ENCODE data around the gene MRAP2.
"Not testable (repeated sequence)": the region's sequence is repeated elsewhere in the genome, so short reads cannot be mapped to it uniquely, and the experiment has no call there.

MRAP2 gene

GRCh38 chr6:84077645-84078044 lies 44.1 kb downstream of the MRAP2 start:
- no peak for DNase-seq (ENCODE audit: low spot score)

GRCh38 chr6:84078335-84078734 lies 44.8 kb downstream of the MRAP2 start:
- DNase-seq (ENCODE audit: low spot score) = no peak

GRCh38 chr6:84081222-84081621 lies 47.6 kb downstream of the MRAP2 start:
- DNase-seq (ENCODE audit: low spot score) = no peak

- DNase-seq (ENCODE audit: low spot score) = no peak
Measured at GRCh38 chr6:84082689-84083265, 49.2 kb downstream of the MRAP2 start.

- not testable (repeated sequence) for DNase-seq (ENCODE audit: low spot score)
Measured at GRCh38 chr6:84084705-84085104, 51.1 kb downstream of the MRAP2 start.

- no peak for DNase-seq (ENCODE audit: low spot score)
Measured at GRCh38 chr6:84086056-84086455, 52.5 kb downstream of the MRAP2 start.

GRCh38 chr6:84086545-84087429 lies 53.2 kb downstream of the MRAP2 start:
- no peak for DNase-seq (ENCODE audit: low spot score)

- DNase-seq (ENCODE audit: low spot score) = no peak
Measured at GRCh38 chr6:84089081-84089480, 55.5 kb downstream of the MRAP2 start.

- no peak for DNase-seq (ENCODE audit: low spot score)
Measured at GRCh38 chr6:84089552-84089951, 56.0 kb downstream of the MRAP2 start.

- no peak for DNase-seq (ENCODE audit: low spot score)
Measured at GRCh38 chr6:84093441-84094435, 60.2 kb downstream of the MRAP2 start.

GRCh38 chr6:84095156-84095555 lies 61.6 kb downstream of the MRAP2 start:
- no peak for DNase-seq (ENCODE audit: low spot score)

GRCh38 chr6:84103029-84103428 lies 69.5 kb downstream of the MRAP2 start:
- no peak for DNase-seq (ENCODE audit: low spot score)

GRCh38 chr6:84105215-84105924 lies 71.8 kb downstream of the MRAP2 start:
- DNase-seq (ENCODE audit: low spot score) = peak; percentile 58

GRCh38 chr6:84107495-84107894 lies 73.9 kb downstream of the MRAP2 start:
- no peak for DNase-seq (ENCODE audit: low spot score)

- not testable (repeated sequence) for DNase-seq (ENCODE audit: low spot score)
Measured at GRCh38 chr6:84111351-84111750, 77.8 kb downstream of the MRAP2 start.

GRCh38 chr6:84114933-84115594 lies 81.5 kb downstream of the MRAP2 start:
- not testable (repeated sequence) for DNase-seq (ENCODE audit: low spot score)

GRCh38 chr6:84118191-84118590 lies 84.6 kb downstream of the MRAP2 start:
- DNase-seq (ENCODE audit: low spot score) = no peak

- DNase-seq (ENCODE audit: low spot score) = no peak
Measured at GRCh38 chr6:84119277-84119676, 85.7 kb downstream of the MRAP2 start.

- no peak for DNase-seq (ENCODE audit: low spot score)
Measured at GRCh38 chr6:84123186-84123585, 89.6 kb downstream of the MRAP2 start.

GRCh38 chr6:84129588-84129987 lies 96.0 kb downstream of the MRAP2 start:
- not testable (repeated sequence) for DNase-seq (ENCODE audit: low spot score)

- DNase-seq (ENCODE audit: low spot score) = not testable (repeated sequence)
Measured at GRCh38 chr6:84133385-84133784, 99.8 kb downstream of the MRAP2 start.

Measured in kidney capillary endothelial cell (primary cell).